ENCODE measurements around the gene CYFIP2. TPM values are rescaled to one million over a fixed set of nuclear protein-coding genes. Genes with fewer than 3 reads are reported as not detected.

CYFIP2 gene
- polyA plus RNA-seq, 1 donor from 2014 or later, result 366 TPM

DNA sequence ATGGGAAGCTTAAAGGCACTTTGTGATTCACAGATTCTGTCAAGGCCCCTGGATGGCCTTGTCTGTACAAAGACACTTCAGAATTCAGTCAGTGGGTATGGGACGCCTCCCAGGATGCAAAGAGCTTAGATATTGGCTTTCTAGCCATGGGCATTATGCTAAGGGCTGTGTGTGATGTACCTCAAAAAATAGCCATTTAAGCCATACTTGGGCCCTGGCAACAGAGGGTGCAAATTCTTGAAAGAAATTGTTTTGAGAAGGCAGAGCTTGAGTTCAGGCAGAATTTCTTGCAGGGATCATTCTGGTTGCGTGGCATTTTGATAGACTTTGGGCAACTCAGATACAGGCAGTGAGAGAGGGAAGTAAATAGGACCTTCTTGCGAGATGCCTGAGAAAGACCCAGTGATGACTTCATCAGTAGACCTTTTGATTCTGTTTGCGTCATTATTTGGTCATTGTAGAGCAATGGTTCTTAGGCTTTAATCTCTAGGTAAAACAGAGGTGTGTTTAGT, 3.9 kb downstream of the CYFIP2 start:
- Mint-ChIP-seq H3K9me3 (no peaks in the 10 kb centered on the region), H3K4me1 (peaks cover 60 to 68% (median 66%) of the 10 kb centered on the region in 3 donors), H3K4me3 (peak overlapping the region; percentile 48 to 87 (median 78)), H3K27me3 (no peaks in the 10 kb centered on the region), H3K27ac (peak overlapping the region; percentile 94 to 99 (median 99)), H3K36me3 (peaks cover 14% of the 10 kb centered on the region)

DNA sequence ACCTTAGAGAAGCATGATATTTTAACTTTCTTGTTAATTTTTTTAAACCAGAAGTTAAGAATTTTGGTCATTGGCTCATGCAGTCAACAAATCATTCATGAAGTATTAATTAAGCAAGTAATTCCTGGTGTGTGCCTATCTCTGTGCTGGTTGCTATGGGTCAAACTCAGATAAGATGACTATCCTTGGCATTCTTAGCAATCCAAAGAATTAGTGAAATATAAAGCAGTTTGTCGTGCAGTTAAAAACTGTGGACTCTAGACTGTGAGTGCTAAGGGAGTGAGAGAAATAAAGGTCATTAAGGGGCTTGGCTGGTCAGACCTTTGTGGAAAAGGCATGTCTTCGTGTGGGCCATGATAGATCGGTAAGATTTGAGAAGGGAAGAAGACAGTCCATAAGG, 4.8 kb downstream of the CYFIP2 start:
- Mint-ChIP-seq H3K4me1 (peaks cover 62 to 70% (median 68%) of the 10 kb centered on the region in 3 donors), H3K27ac (peak overlapping the region; percentile 94 to 99 (median 99)), H3K36me3 (peaks cover 14% of the 10 kb centered on the region), H3K27me3 (no peaks in the 10 kb centered on the region), H3K4me3 (peak overlapping the region in 2 of 4 donors; percentile 81 to 84), H3K9me3 (no peaks in the 10 kb centered on the region)

DNA sequence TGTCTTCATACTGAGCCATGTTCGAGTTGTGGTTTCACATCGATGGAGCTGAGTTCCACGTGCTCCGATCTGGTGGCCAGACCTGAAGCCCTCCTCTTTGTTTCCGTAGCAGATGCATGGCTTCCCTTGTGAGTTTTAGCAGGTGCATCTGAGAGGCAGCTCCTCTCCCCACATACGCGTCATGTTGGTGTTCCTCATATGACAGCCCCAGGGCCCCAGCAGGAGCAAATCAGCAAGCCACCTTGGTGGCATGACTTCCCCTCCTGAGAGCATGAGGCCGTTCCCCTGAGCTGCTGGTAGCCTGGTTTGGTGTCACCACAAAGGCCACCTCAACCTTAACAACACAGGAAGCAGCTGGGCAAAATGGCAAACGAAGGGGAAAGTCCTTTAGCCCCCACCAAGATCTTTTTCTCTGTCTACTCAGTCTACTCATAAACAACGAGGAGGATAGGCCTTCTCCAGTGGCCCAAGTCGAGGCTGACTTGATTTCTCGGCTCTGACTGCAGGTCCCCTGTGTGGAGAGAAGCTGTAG, 5.9 kb downstream of the CYFIP2 start:
- H3K4me3 Mint-ChIP-seq, result peak overlapping the region; percentile 72 to 93 (median 86)
- no peaks in the 10 kb centered on the region for H3K27me3 Mint-ChIP-seq
- peak overlapping the region; percentile 94 to 99 (median 99) for H3K27ac Mint-ChIP-seq
- H3K36me3 Mint-ChIP-seq, result peaks cover 14% of the 10 kb centered on the region
- H3K4me1 Mint-ChIP-seq, result peaks cover 72 to 78% (median 73%) of the 10 kb centered on the region in 3 donors
- no peaks in the 10 kb centered on the region for H3K9me3 Mint-ChIP-seq

DNA sequence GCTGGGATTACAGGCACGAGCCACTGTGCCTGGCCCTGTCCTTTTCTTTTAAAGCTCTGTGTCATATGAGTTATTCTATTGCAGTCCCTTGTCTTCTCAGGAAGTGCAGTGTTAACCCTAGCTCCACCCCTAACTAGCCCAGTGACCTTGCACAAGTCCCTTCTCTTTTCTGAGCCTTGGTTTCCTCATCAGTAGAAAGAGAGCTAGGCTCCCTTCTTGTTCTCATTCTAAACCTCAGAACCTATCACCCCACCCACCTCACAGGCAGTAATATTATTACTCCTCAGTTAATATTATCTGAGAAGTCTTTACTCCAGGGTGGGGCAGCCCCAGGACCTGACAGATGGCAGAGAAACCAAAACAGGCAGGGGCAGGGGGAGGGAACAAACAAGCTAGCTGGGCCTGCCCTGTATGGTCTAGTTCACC, 7.2 kb downstream of the CYFIP2 start:
- no peaks in the 10 kb centered on the region for H3K9me3 Mint-ChIP-seq
- H3K4me1 Mint-ChIP-seq, result peaks cover 71 to 74% (median 71%) of the 10 kb centered on the region in 3 donors
- H3K27me3 Mint-ChIP-seq, result no peaks in the 10 kb centered on the region
- peak overlapping the region; percentile 94 to 99 (median 99) for H3K27ac Mint-ChIP-seq
- peak overlapping the region; percentile 57 to 93 (median 80) for H3K4me3 Mint-ChIP-seq
- peaks cover 13% of the 10 kb centered on the region for H3K36me3 Mint-ChIP-seq

DNA sequence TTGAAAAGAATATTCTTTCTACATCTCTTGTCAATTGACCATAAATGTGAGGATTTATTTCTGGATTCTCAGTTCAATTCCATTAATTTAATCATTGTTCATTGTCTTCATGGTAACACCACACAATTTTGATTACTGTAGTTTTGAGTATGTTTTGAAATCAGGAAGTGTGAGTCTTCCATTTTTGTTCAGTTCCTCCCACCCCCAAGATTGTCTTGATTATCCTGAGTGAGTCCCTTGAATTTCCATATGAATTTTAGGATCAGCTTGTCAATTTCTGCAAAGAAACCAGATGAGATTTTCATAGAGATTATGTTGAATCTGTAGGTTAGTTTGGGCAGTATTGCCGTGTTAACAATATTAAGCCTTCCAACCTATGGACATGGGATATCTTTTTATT, 9.5 kb downstream of the CYFIP2 start:
- Mint-ChIP-seq H3K27me3 (no peaks in the 10 kb centered on the region), H3K4me1 (peaks cover 62 to 65% (median 63%) of the 10 kb centered on the region in 3 donors), H3K9me3 (no peaks in the 10 kb centered on the region), H3K4me3 (peak overlapping the region in 1 of 4 donors; percentile 44), H3K36me3 (peaks cover 6% of the 10 kb centered on the region), H3K27ac (peak overlapping the region in 1 of 3 donors; percentile 59)

DNA sequence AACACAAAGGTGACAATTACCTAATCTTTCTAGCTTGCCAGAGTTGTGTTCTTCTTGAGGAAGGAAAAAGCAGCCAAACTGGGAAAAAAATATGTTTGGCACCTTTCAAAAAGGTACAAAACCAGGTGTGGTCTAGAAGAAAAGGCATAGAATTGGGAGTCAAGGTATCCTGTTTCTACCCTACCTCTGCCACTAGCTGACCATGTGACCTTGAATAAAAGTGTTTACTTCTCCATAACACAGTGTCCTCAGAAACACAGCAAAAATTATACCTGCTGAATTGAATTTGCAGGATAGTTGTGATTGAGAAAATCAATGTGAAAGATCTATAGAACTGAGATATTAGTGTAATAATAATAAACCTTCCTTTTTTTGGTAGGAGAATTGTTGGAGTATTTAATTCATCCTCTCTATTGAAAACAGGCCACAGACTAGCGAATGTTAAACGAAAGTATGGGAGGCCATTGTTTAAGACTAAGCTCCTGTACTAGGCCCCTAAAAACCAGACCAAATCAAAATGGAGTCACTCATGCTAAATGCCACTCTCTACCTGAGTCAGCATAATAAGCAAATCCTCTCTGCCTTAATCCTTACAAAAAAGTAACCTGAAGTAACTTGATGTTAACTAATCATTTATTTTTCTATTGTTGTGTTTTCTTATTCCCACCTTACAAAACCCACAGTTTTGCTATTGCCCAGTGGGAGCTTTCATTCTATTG, 12.6 kb downstream of the CYFIP2 start:
- Mint-ChIP-seq H3K36me3 (peaks cover 6% of the 10 kb centered on the region), H3K9me3 (no peaks in the 10 kb centered on the region), H3K4me3 (no peak overlapping the region), H3K27me3 (no peaks in the 10 kb centered on the region), H3K4me1 (peaks cover 58 to 67% (median 64%) of the 10 kb centered on the region in 3 donors), H3K27ac (peak overlapping the region in 1 of 3 donors; percentile 13)

DNA sequence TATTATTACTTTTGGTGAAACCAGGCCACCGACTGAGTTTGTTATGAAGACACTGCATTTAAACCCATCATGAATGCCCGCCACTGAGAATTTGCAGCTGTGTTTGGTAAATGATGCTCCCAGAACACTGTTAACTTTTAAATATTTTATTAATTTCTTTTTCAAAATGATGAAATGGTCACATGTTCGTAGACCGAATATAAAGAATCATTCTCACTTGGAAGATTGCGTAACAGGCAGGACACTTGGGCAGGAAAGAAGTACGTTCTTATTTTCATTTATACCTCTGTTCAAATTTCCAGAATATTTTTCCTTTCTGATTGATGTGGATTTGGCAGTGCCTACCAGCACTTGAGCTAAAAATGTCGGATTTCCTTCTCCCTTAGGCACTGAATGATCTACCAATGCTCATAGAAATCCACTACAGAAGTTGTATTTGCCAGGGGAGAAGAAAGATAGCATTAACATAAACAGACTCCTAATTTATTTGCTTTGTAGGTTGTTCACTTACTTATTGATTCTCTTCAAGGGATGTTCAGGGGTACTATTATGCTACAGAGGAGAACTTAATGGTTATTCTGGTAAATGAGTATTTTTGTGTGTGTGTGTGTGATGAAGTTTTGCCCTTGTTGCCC, 13.8 kb downstream of the CYFIP2 start:
- Mint-ChIP-seq H3K36me3 (peaks cover 3% of the 10 kb centered on the region), H3K9me3 (no peaks in the 10 kb centered on the region), H3K4me3 (peak overlapping the region in 1 of 4 donors; percentile 13), H3K4me1 (peaks cover 51 to 69% (median 59%) of the 10 kb centered on the region in 3 donors), H3K27ac (peak overlapping the region; percentile 6 to 73 (median 50)), H3K27me3 (peaks cover 2% of the 10 kb centered on the region)

DNA sequence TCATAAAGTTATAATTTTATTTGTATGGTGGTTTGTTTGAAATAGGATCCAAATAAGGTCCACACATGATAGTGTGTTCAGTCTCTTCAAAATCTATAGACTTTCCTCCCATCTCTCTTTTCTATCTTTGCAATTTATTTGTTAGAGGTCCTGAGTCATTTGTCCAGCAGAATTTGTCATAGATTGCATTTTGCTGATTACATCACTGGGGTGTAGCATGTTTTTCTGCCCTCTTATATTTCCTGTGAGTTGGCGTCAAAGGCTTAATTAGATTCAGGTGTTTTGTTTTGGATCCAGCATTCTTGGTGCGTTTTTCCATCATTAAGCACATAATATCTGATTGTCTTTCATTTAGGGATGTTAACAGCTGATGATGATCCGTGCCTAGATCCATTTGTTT, 15.0 kb downstream of the CYFIP2 start:
- peaks cover 51 to 67% (median 54%) of the 10 kb centered on the region in 3 donors for H3K4me1 Mint-ChIP-seq
- H3K4me3 Mint-ChIP-seq, result no peak overlapping the region
- peaks cover 4% of the 10 kb centered on the region for H3K36me3 Mint-ChIP-seq
- peaks cover 2% of the 10 kb centered on the region for H3K27me3 Mint-ChIP-seq
- H3K27ac Mint-ChIP-seq, result peak overlapping the region; percentile 6 to 65 (median 6)
- no peaks in the 10 kb centered on the region for H3K9me3 Mint-ChIP-seq

DNA sequence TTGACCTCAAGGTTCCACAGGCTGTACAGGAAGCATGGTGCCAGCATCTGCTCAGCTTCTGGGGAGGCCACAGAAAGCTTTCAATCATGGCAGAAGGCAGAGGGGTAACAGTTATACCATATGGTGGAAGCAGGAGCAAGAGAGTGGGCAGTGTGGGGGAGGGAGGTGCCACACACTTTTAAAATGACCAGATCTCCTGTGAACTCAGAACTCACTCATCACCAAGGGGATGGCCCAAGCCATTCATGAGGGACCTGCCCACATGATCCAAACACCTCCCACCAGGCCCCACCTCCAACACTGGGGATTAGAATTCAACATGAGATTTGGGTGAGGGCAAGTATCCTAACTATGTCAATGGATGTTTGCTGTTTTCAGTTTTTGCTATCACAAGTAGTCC, 16.2 kb downstream of the CYFIP2 start:
- peaks cover 40 to 59% (median 45%) of the 10 kb centered on the region in 3 donors for H3K4me1 Mint-ChIP-seq
- peak overlapping the region in 2 of 4 donors; percentile 78 to 87 for H3K4me3 Mint-ChIP-seq

DNA sequence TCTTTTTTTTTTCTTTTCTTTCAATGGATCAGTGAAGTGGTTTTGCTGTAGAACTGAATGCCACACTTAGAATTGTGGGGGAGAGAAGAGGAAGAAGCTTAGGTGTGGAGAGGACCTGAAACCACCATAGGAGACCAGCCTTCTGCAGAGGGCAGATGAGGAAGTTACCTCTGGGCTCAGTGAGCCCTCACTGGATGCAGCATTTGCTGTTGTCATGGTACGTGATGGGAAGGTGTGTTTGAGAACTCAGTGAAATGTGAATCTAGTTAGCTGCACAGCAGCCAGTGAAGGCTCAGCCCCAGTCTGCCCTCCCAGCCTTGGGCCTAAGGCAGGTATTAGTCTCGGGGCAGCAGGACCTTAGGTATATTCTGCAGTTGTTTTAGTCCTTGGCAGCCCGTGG, 17.5 kb downstream of the CYFIP2 start:
- no peaks in the 10 kb centered on the region for H3K9me3 Mint-ChIP-seq
- peaks cover 2% of the 10 kb centered on the region for H3K27me3 Mint-ChIP-seq
- H3K36me3 Mint-ChIP-seq, result peaks cover 9% of the 10 kb centered on the region
- H3K4me1 Mint-ChIP-seq, result peaks cover 31 to 51% (median 37%) of the 10 kb centered on the region in 3 donors
- peak overlapping the region; percentile 5 to 91 (median 25) for H3K27ac Mint-ChIP-seq
- H3K4me3 Mint-ChIP-seq, result peak overlapping the region in 3 of 4 donors; percentile 0 to 61 (median 35)

More for the DNA sequence above, 16.2 kb downstream of the CYFIP2 start:
- peak overlapping the region; percentile 5 to 73 (median 25) for H3K27ac Mint-ChIP-seq
- peaks cover 2% of the 10 kb centered on the region for H3K27me3 Mint-ChIP-seq
- H3K36me3 Mint-ChIP-seq, result peaks cover 4% of the 10 kb centered on the region
- H3K9me3 Mint-ChIP-seq, result no peaks in the 10 kb centered on the region

DNA sequence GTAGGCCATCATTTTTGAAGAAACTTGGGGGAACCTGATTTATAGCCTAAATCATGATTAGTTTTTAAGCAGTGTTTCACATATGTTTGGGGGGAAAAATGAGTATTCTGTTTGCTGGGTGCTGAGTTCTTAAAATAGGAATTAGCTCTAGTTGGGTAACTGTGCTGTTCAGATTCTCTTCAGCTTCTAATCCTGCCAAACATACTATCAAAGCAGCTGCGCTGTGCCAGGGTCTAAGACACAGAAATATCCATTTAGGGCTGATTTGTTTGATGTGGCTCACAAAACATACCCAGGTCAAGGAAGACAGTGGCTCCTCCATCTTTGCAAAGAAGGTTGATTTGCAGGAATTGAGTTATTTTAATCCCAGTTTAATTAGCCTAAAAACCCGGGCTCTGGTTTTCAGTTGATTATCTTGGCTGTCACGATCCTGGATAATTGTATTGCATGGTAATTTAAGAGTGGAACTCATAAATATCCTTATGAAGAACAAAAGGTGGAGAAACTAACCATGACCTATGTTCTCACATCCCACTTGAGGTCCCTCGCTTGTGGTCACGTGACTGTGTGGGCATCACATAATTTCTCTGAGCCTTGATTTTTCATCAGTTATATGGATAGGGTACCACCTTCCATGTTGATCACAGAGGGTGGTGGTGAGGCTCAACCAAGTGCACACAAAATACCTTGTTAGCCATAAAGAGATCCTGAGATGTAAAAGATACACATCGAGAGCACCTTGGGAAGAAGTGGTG, 18.7 kb downstream of the CYFIP2 start:
- Mint-ChIP-seq H3K36me3 (peaks cover 9% of the 10 kb centered on the region), H3K9me3 (no peaks in the 10 kb centered on the region), H3K27me3 (peaks cover 2% of the 10 kb centered on the region), H3K4me1 (peaks cover 23 to 47% (median 32%) of the 10 kb centered on the region in 3 donors), H3K4me3 (no peak overlapping the region), H3K27ac (peak overlapping the region in 2 of 3 donors; percentile 49 to 84)

DNA sequence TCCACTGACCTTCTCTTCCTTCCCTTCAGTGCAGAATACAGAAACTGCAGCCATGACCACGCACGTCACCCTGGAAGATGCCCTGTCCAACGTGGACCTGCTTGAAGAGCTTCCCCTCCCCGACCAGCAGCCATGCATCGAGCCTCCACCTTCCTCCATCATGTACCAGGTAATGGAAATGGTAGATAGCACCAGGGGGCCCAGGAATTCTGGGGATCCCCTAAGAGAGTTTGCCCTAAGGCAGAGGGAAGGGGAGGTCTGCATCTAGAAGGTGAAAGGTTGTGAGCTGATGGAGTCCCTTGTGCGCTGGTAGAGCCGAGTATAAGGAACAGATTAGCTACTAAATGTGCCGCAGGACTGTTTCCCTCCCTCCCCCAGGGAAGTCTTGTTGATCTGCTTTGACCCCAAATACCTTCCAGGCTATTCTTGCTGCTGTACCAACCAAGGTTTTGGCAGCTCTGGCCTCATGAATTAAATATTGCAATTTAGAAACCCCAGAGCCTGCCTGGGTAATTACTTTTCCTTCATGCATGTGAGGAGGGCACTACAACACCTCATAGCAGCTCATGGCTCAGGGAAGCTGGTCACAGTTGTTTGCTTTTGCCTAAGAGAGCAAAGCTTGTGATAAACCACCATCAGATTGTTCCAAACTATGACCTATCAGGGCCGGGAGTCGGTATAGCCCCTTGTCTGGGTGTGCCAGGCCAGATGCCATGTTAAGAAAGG, 19.6 kb downstream of the CYFIP2 start:
- H3K4me3 Mint-ChIP-seq, result no peak overlapping the region

DNA sequence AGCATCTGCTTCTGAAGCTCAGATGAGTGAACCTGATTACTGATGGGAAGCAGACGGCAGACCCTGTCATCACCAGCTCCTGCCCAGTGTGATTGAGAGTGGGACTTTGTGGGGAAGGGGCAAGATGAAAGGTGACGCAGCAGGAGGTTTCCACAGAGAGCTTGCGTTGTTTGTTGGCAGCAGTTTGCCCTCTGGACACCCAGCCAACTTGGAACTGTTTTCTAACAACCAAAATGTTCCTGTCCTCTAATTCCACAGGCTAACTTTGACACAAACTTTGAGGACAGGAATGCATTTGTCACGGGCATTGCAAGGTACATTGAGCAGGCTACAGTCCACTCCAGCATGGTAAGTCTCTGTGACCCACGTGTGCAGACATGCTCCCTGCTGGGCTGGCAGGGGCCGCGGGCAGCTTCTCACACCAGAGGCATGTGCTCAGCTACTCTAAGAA, 20.9 kb downstream of the CYFIP2 start:
- Mint-ChIP-seq H3K4me3 (no peak overlapping the region), H3K9me3 (peaks cover 0 to 2% (median 2%) of the 10 kb centered on the region in 3 donors), H3K4me1 (peaks cover 18 to 46% (median 31%) of the 10 kb centered on the region in 3 donors), H3K27ac (no peak overlapping the region), H3K36me3 (peaks cover 18% of the 10 kb centered on the region), H3K27me3 (peaks cover 2% of the 10 kb centered on the region)

More for the DNA sequence above, 19.6 kb downstream of the CYFIP2 start:
- Mint-ChIP-seq H3K4me1 (peaks cover 21 to 45% (median 30%) of the 10 kb centered on the region in 3 donors), H3K9me3 (no peaks in the 10 kb centered on the region), H3K36me3 (peaks cover 11% of the 10 kb centered on the region), H3K27ac (peak overlapping the region in 2 of 3 donors; percentile 42 to 84), H3K27me3 (peaks cover 2% of the 10 kb centered on the region)

Data from IgD-negative memory B cell (primary cell).